ENCODE measurements around the gene CECR2. TPM values are rescaled to one million over a fixed set of nuclear protein-coding genes. Genes with fewer than 3 reads are reported as not detected.

Gene CECR2
- total RNA-seq, 2 donors from 2014 or later = 0.23 to 0.77 TPM

GRCh38 chr22:17586831-17587440 lies 217.7 kb downstream of the CECR2 start:
- H3K9me3 Mint-ChIP-seq = no peaks in the 10 kb centered on the region
- ATAC-seq (replicated peaks in 1 of 2) (no peak), DNase-seq (no peak)
- H3K4me3 Mint-ChIP-seq = no peak overlapping the region
- H3K27me3 Mint-ChIP-seq (ENCODE audit: low read depth) = no peaks in the 10 kb centered on the region
- H3K36me3 Mint-ChIP-seq (ENCODE audit: insufficient read depth in 2 of 2) = peaks cover 6 to 7% of the 10 kb centered on the region in 2 donors
- H3K27ac Mint-ChIP-seq = no peak overlapping the region
- H3K4me1 Mint-ChIP-seq (ENCODE audit: low read depth) = no peaks in the 10 kb centered on the region

DNA sequence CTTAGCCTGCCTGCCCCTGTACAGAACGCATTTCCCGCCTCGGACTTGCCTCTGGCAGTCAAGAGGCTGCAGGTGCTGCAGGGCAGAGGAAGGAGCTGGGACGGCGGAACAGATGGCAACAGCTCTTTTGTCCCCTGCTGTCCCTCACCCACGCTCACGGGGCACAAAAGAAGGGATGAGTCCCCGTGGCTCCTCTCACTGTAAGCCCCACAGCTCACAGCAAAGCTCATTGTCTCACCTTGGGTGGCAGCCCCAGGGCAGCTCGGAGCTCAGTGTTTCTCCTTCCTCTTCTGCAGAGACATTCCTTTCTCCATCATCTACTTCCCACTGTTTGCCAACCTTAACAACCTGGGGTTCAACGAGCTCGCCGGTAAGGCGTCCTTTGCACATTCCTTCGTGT lies 218.4 kb downstream of the CECR2 start:
- no peaks in the 10 kb centered on the region for H3K9me3 Mint-ChIP-seq
- no peak for DNase-seq
- ATAC-seq (replicated peaks in 1 of 2) = peak in 1 of 2 donors; percentile 17
- no peaks in the 10 kb centered on the region for H3K27me3 Mint-ChIP-seq (ENCODE audit: low read depth)
- H3K36me3 Mint-ChIP-seq (ENCODE audit: insufficient read depth in 2 of 2) = peaks cover 6 to 10% of the 10 kb centered on the region in 2 donors
- H3K4me1 Mint-ChIP-seq (ENCODE audit: low read depth) = no peaks in the 10 kb centered on the region
- no peak overlapping the region for H3K27ac Mint-ChIP-seq
- H3K4me3 Mint-ChIP-seq = no peak overlapping the region

DNA sequence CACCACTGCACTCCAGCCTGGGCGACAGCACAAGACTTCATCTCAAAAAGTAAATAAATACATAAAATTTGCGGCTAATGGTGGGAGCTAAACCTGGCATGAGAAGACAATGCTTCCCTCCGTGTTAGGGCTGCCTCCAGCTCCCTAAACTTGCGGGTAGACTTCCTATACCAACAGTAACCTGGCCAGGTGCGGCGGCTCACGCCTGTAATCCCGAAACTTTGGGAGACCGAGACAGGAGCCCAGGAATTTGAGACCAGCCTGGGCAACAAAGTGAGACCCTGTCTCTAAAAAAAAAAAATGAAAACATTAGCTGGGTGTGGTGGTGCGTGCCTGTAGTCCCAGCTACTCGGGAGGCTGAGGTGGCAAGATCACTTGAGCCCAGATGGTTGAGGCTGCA lies 219.3 kb downstream of the CECR2 start:
- no peaks in the 10 kb centered on the region for H3K9me3 Mint-ChIP-seq
- H3K27me3 Mint-ChIP-seq (ENCODE audit: low read depth) = no peaks in the 10 kb centered on the region
- H3K4me3 Mint-ChIP-seq = no peak overlapping the region
- H3K36me3 Mint-ChIP-seq (ENCODE audit: insufficient read depth in 2 of 2) = peaks cover 6 to 13% of the 10 kb centered on the region in 2 donors
- DNase-seq (no peak), ATAC-seq (replicated peaks in 1 of 2) (no peak)
- H3K27ac Mint-ChIP-seq = no peak overlapping the region
- H3K4me1 Mint-ChIP-seq (ENCODE audit: low read depth) = no peaks in the 10 kb centered on the region

GRCh38 chr22:17589810-17590375 lies 220.6 kb downstream of the CECR2 start:
- H3K4me3 Mint-ChIP-seq = no peak overlapping the region
- no peaks in the 10 kb centered on the region for H3K4me1 Mint-ChIP-seq (ENCODE audit: low read depth)
- no peak overlapping the region for H3K27ac Mint-ChIP-seq
- no peak for DNase-seq
- ATAC-seq (replicated peaks in 1 of 2) = no peak
- H3K9me3 Mint-ChIP-seq = no peaks in the 10 kb centered on the region
- H3K27me3 Mint-ChIP-seq (ENCODE audit: low read depth) = no peaks in the 10 kb centered on the region
- H3K36me3 Mint-ChIP-seq (ENCODE audit: insufficient read depth in 2 of 2) = peaks cover 8 to 17% of the 10 kb centered on the region in 2 donors

DNA sequence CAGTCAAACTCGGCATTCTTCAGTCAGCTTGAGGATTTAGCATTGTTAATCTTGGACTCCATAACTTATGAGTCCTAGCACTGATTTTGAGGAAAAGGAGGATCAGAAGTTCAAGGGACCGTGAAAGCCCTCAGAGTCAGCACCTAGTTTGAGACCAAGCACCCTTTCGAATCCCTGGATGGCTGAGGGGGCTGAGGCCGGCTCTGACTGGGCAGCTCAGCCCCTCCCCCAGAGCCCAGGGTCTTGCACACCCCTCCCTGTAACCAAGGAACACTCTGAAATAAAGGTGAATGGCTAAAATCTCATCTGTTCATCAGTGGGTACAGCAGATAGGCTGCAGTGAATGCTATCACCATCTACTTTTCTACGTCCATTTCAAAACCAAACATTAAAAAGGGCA lies 221.3 kb downstream of the CECR2 start:
- no peak for ATAC-seq (replicated peaks in 1 of 2)
- no peak for DNase-seq
- H3K27ac Mint-ChIP-seq = no peak overlapping the region
- no peaks in the 10 kb centered on the region for H3K27me3 Mint-ChIP-seq (ENCODE audit: low read depth)
- no peaks in the 10 kb centered on the region for H3K4me1 Mint-ChIP-seq (ENCODE audit: low read depth)
- H3K9me3 Mint-ChIP-seq = no peaks in the 10 kb centered on the region
- no peak overlapping the region for H3K4me3 Mint-ChIP-seq
- peaks cover 8 to 17% of the 10 kb centered on the region in 2 donors for H3K36me3 Mint-ChIP-seq (ENCODE audit: insufficient read depth in 2 of 2)

DNA sequence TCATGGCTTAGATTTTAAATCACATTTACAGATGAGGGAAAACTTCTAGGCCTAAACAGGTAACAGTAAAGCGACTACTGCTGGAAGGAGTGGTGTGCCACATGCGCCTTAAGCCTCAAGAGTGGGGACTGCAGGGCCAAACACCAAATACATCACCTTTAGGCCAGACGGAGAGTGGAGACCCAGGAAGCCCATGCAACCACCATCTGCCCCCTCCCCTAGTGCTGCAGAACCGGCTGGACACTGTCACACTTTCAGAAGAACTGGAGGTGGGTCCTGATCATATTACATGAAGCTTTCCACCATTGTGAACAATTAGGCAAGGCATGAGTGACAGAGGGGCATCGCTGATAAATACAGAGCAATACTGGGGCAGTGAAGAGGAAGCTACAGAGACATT lies 222.9 kb downstream of the CECR2 start:
- no peak overlapping the region for H3K27ac Mint-ChIP-seq
- no peak for ATAC-seq (replicated peaks in 1 of 2)
- peaks cover 12 to 17% of the 10 kb centered on the region in 2 donors for H3K36me3 Mint-ChIP-seq (ENCODE audit: insufficient read depth in 2 of 2)
- H3K4me1 Mint-ChIP-seq (ENCODE audit: low read depth) = no peaks in the 10 kb centered on the region
- no peaks in the 10 kb centered on the region for H3K9me3 Mint-ChIP-seq
- no peak for DNase-seq
- H3K27me3 Mint-ChIP-seq (ENCODE audit: low read depth) = no peaks in the 10 kb centered on the region
- no peak overlapping the region for H3K4me3 Mint-ChIP-seq

GRCh38 chr22:17596226-17596625 lies 227.0 kb downstream of the CECR2 start:
- DNase-seq = no peak
- no peak overlapping the region for H3K4me3 Mint-ChIP-seq
- no peak for ATAC-seq (replicated peaks in 1 of 2)
- no peaks in the 10 kb centered on the region for H3K4me1 Mint-ChIP-seq (ENCODE audit: low read depth)
- peaks cover 17 to 19% of the 10 kb centered on the region in 2 donors for H3K36me3 Mint-ChIP-seq (ENCODE audit: insufficient read depth in 2 of 2)
- no peak overlapping the region for H3K27ac Mint-ChIP-seq
- H3K27me3 Mint-ChIP-seq (ENCODE audit: low read depth) = no peaks in the 10 kb centered on the region
- H3K9me3 Mint-ChIP-seq = no peaks in the 10 kb centered on the region

GRCh38 chr22:17597217-17597616 lies 228.0 kb downstream of the CECR2 start:
- Mint-ChIP-seq H3K27me3 (ENCODE audit: low read depth) (no peaks in the 10 kb centered on the region), H3K4me1 (ENCODE audit: low read depth) (no peaks in the 10 kb centered on the region), H3K27ac (no peak overlapping the region), H3K36me3 (ENCODE audit: insufficient read depth in 2 of 2) (peaks cover 15 to 19% of the 10 kb centered on the region in 2 donors), H3K4me3 (no peak overlapping the region), H3K9me3 (no peaks in the 10 kb centered on the region)
- ATAC-seq (replicated peaks in 1 of 2) (peak in 1 of 2 donors; percentile 85), DNase-seq (no peak)

GRCh38 chr22:17598318-17598717 lies 229.1 kb downstream of the CECR2 start:
- Mint-ChIP-seq H3K9me3 (no peaks in the 10 kb centered on the region), H3K27ac (peak overlapping the region; percentile 3), H3K4me3 (no peak overlapping the region), H3K36me3 (ENCODE audit: insufficient read depth in 2 of 2) (peaks cover 10 to 19% of the 10 kb centered on the region in 2 donors), H3K4me1 (ENCODE audit: low read depth) (no peaks in the 10 kb centered on the region), H3K27me3 (ENCODE audit: low read depth) (no peaks in the 10 kb centered on the region)
- DNase-seq = no peak
- ATAC-seq (replicated peaks in 1 of 2) = no peak

- no peak for ATAC-seq (replicated peaks in 1 of 2)
- no peak overlapping the region for H3K4me3 Mint-ChIP-seq
- H3K4me1 Mint-ChIP-seq (ENCODE audit: low read depth) = no peaks in the 10 kb centered on the region
- peaks cover 5 to 17% of the 10 kb centered on the region in 2 donors for H3K36me3 Mint-ChIP-seq (ENCODE audit: insufficient read depth in 2 of 2)
- no peaks in the 10 kb centered on the region for H3K9me3 Mint-ChIP-seq
- H3K27ac Mint-ChIP-seq = peak overlapping the region; percentile 90
- no peaks in the 10 kb centered on the region for H3K27me3 Mint-ChIP-seq (ENCODE audit: low read depth)
- no peak for DNase-seq
These were observed 231.8 kb downstream of the CECR2 start for GRCh38 chr22:17601031-17601430.

- no peak for ATAC-seq (replicated peaks in 1 of 2)
- DNase-seq = no peak
- no peak overlapping the region for H3K27ac Mint-ChIP-seq
- no peaks in the 10 kb centered on the region for H3K9me3 Mint-ChIP-seq
- no peaks in the 10 kb centered on the region for H3K4me1 Mint-ChIP-seq (ENCODE audit: low read depth)
- H3K27me3 Mint-ChIP-seq (ENCODE audit: low read depth) = no peaks in the 10 kb centered on the region
- peaks cover 2 to 8% of the 10 kb centered on the region in 2 donors for H3K36me3 Mint-ChIP-seq (ENCODE audit: insufficient read depth in 2 of 2)
- H3K4me3 Mint-ChIP-seq = no peak overlapping the region
These were observed 234.4 kb downstream of the CECR2 start for GRCh38 chr22:17603668-17604067.

GRCh38 chr22:17606496-17606895 lies 237.2 kb downstream of the CECR2 start:
- Mint-ChIP-seq H3K9me3 (no peaks in the 10 kb centered on the region), H3K36me3 (ENCODE audit: insufficient read depth in 2 of 2) (peaks cover 0 to 3% of the 10 kb centered on the region in 2 donors), H3K27ac (peak overlapping the region; percentile 84), H3K4me1 (ENCODE audit: low read depth) (no peaks in the 10 kb centered on the region), H3K27me3 (ENCODE audit: low read depth) (no peaks in the 10 kb centered on the region), H3K4me3 (no peak overlapping the region)
- DNase-seq = no peak
- ATAC-seq (replicated peaks in 1 of 2) = no peak
